Measurements from ENCODE around the gene ACER3. TPM values are rescaled to one million over a fixed set of nuclear protein-coding genes. Genes with fewer than 3 reads are reported as not detected.
A peak's percentile ranks its signal among the peaks of the same experiment; 100 is the strongest.
"Not testable (repeated sequence)": the region's sequence is repeated elsewhere in the genome, so short reads cannot be mapped to it uniquely, and the experiment has no call there.

The ACER3 gene
- total and polyA plus RNA-seq, 4 experiments from 2014 or later = 2.9 to 6.8 (median 5.0) TPM

DNA sequence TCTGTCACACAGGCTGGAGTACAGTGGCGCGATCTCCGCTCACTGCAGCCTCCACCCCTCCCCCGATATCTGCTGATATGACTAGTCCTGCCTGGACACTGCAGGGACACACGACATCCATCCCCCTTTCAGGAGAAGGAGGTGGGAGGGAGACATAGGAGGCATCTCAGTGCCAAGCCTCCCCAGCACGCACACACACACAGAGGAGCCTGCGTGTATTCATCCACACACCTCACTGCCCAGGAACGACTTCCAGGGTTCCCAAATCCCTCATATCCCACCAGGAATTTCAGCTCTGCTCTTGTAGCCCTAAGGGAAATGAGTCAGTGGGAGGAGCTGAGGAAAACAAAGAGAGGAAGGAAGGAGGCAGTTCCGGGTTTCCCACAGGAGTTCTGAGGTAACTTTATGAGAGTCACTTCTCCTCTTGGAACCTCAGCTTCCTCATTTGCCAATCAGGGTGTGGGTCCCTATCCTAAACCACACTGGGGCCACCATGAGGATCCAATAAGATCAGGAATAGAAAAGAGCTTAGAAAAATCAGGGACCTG lies 37.2 kb upstream of the ACER3 start:
- peaks cover 0 to 3% (median 0%) of the 10 kb centered on the region in 8 donors for H3K9me3 Mint-ChIP-seq
- CTCF ChIA-PET (ENCODE audit: partially characterized antibody) = no interaction called here
- H3K4me3 Mint-ChIP-seq = no peak overlapping the region
- no peaks in the 10 kb centered on the region for H3K36me3 ChIP-seq (ENCODE audit: insufficient read depth, low read length)
- H3K27ac Mint-ChIP-seq = peak overlapping the region in 1 of 7 donors; percentile 18
- H3K36me3 Mint-ChIP-seq = no peaks in the 10 kb centered on the region
- intact Hi-C loops (cut with micrococcal nuclease) = no loop called here
- H3K9me3 ChIP-seq (ENCODE audit: control insufficient read depth in 1 of 2, low read length in 2 of 2) = no peaks in the 10 kb centered on the region
- no peak overlapping the region for H3K27ac ChIP-seq (ENCODE audit: low read depth, low read length)
- H3K27me3 Mint-ChIP-seq = peaks cover 0 to 2% of the 10 kb centered on the region in 2 donors
- H3K4me1 ChIP-seq (ENCODE audit: insufficient read depth, low read length) = peaks cover 7% of the 10 kb centered on the region
- no peak for DNase-seq
- POLR2A ChIA-PET (ENCODE audit: partially characterized antibody) = no interaction called here
- H3K4me3 ChIP-seq (ENCODE audit: low read length in 2 of 2) = no peak overlapping the region
- H3K27me3 ChIP-seq (ENCODE audit: insufficient read depth, low read length) = no peaks in the 10 kb centered on the region
- H3K4me1 Mint-ChIP-seq = peaks cover 6 to 9% (median 7%) of the 10 kb centered on the region in 4 donors

GRCh38 chr11:76824083-76824939 lies 36.4 kb upstream of the ACER3 start:
- peaks cover 6 to 9% (median 7%) of the 10 kb centered on the region in 4 donors for H3K4me1 Mint-ChIP-seq
- H3K9me3 Mint-ChIP-seq = peaks cover 0 to 3% (median 0%) of the 10 kb centered on the region in 8 donors
- H3K27me3 Mint-ChIP-seq = peaks cover 0 to 2% of the 10 kb centered on the region in 2 donors
- DNase-seq = no peak
- ChIA-PET CTCF (ENCODE audit: partially characterized antibody) (interaction anchor here (0.7 to 0.9 kb wide), 3 partner anchors 13 to 20 kb away, joined by 3 to 4 read pairs (median 3); no protein-coding TSS in a partner anchor), POLR2A (ENCODE audit: partially characterized antibody) (interaction anchor here (0.6 kb wide), 1 partner anchor 95 kb away, joined by 3 read pairs; no protein-coding TSS in a partner anchor)
- intact Hi-C loops (cut with micrococcal nuclease) = no loop called here
- no peaks in the 10 kb centered on the region for H3K9me3 ChIP-seq (ENCODE audit: control insufficient read depth in 1 of 2, low read length in 2 of 2)
- no peak overlapping the region for H3K4me3 Mint-ChIP-seq
- H3K27ac Mint-ChIP-seq = peak overlapping the region in 1 of 7 donors; percentile 44
- H3K4me3 ChIP-seq (ENCODE audit: low read length in 2 of 2) = no peak overlapping the region
- H3K27me3 ChIP-seq (ENCODE audit: insufficient read depth, low read length) = no peaks in the 10 kb centered on the region
- no peak overlapping the region for H3K27ac ChIP-seq (ENCODE audit: low read depth, low read length)
- no peaks in the 10 kb centered on the region for H3K36me3 ChIP-seq (ENCODE audit: insufficient read depth, low read length)
- H3K4me1 ChIP-seq (ENCODE audit: insufficient read depth, low read length) = peaks cover 7% of the 10 kb centered on the region
- no peaks in the 10 kb centered on the region for H3K36me3 Mint-ChIP-seq

DNA sequence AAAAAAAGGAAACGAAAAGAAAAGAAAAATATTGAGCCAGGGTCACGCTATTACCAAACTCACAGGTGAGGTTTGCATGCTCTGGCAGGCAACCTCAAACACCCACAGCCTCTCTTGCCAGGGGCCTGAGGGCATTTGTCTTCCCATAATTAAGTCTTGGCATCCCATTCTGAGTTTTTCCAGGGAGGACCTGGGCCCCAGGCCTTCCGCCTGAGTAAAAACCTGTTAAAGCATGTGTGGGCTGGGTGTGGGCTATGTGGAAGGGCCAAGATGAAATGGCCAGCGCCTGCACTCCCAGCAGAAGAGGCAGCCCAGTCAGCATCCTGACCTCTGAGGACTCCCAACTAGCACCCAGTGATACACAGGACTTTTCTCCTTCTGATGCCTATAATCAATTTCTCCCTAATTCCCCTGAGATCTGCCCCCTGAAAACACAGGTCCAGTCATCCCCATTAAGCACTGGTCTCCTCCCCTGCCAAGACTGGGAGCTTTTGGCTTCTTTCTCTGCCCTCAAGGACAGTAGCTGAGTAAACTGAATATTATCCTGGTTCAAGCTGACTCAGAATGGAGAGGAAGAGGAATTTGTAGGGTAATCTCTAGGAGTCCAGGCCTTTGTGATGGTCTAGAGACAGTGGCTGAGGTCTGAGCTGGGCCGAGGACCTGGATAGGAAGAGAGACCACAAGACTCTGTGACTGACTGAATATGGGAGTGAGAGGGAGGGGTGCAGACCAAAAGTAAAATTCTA lies 35.6 kb upstream of the ACER3 start:
- no peak overlapping the region for H3K4me3 Mint-ChIP-seq
- POLR2A ChIA-PET (ENCODE audit: partially characterized antibody) = no interaction called here
- CTCF ChIA-PET (ENCODE audit: partially characterized antibody) = interaction anchor here (0.7 to 0.9 kb wide), 3 partner anchors 14 to 19 kb away, joined by 3 to 4 read pairs (median 3); no protein-coding TSS in a partner anchor

GRCh38 chr11:76825726-76826396 lies 34.9 kb upstream of the ACER3 start:
- Mint-ChIP-seq H3K27me3 (peaks cover 1 to 2% of the 10 kb centered on the region in 2 donors), H3K9me3 (peaks cover 0 to 1% (median 0%) of the 10 kb centered on the region in 8 donors), H3K36me3 (no peaks in the 10 kb centered on the region), H3K27ac (no peak overlapping the region), H3K4me3 (no peak overlapping the region), H3K4me1 (peaks cover 6 to 9% (median 7%) of the 10 kb centered on the region in 4 donors)
- no peak overlapping the region for H3K4me3 ChIP-seq (ENCODE audit: low read length in 2 of 2)
- H3K36me3 ChIP-seq (ENCODE audit: insufficient read depth, low read length) = no peaks in the 10 kb centered on the region
- H3K27ac ChIP-seq (ENCODE audit: low read depth, low read length) = no peak overlapping the region
- POLR2A ChIA-PET (ENCODE audit: partially characterized antibody) = no interaction called here
- peaks cover 7% of the 10 kb centered on the region for H3K4me1 ChIP-seq (ENCODE audit: insufficient read depth, low read length)
- no peaks in the 10 kb centered on the region for H3K9me3 ChIP-seq (ENCODE audit: control insufficient read depth in 1 of 2, low read length in 2 of 2)
- intact Hi-C loops (cut with micrococcal nuclease) = no loop called here
- DNase-seq = no peak
- CTCF ChIA-PET (ENCODE audit: partially characterized antibody) = no interaction called here
- H3K27me3 ChIP-seq (ENCODE audit: insufficient read depth, low read length) = no peaks in the 10 kb centered on the region

More for the DNA sequence above, 35.6 kb upstream of the ACER3 start:
- Histone ChIP-seq H3K36me3 (ENCODE audit: insufficient read depth, low read length) (no peaks in the 10 kb centered on the region), H3K4me3 (ENCODE audit: low read length in 2 of 2) (no peak overlapping the region), H3K27me3 (ENCODE audit: insufficient read depth, low read length) (no peaks in the 10 kb centered on the region), H3K4me1 (ENCODE audit: insufficient read depth, low read length) (peaks cover 7% of the 10 kb centered on the region), H3K9me3 (ENCODE audit: control insufficient read depth in 1 of 2, low read length in 2 of 2) (no peaks in the 10 kb centered on the region), H3K27ac (ENCODE audit: low read depth, low read length) (no peak overlapping the region)
- Mint-ChIP-seq H3K9me3 (peaks cover 0 to 3% (median 0%) of the 10 kb centered on the region in 8 donors), H3K4me1 (peaks cover 6 to 9% (median 7%) of the 10 kb centered on the region in 4 donors), H3K27me3 (no peaks in the 10 kb centered on the region), H3K27ac (peak overlapping the region in 1 of 7 donors; percentile 44), H3K36me3 (no peaks in the 10 kb centered on the region)
- DNase-seq = no peak
- intact Hi-C loops (cut with micrococcal nuclease) = no loop called here

DNA sequence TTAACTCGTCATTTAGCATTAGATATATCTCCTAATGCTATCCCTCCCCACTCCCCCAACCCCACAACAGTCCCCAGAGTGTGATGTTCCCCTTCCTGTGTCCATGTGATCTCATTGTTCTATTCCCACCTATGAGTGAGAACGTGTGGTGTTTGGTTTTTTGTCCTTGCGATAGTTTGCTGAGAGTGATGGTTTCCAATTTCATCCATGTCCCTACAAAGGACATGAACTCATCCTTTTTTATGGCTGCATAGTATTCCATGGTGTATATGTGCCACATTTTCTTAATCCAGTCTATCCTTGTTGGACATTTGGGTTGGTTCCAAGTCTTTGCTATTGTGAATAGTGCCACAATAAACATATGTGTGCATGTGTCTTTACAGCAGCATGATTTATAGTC lies 34.2 kb upstream of the ACER3 start:
- H3K9me3 Mint-ChIP-seq; H3K36me3 ChIP-seq (ENCODE audit: insufficient read depth, low read length); H3K27me3 Mint-ChIP-seq; POLR2A ChIA-PET (ENCODE audit: partially characterized antibody); H3K4me3 Mint-ChIP-seq; H3K27ac Mint-ChIP-seq; DNase-seq; H3K27ac ChIP-seq (ENCODE audit: low read depth, low read length); CTCF ChIA-PET (ENCODE audit: partially characterized antibody); H3K27me3 ChIP-seq (ENCODE audit: insufficient read depth, low read length); H3K4me1 Mint-ChIP-seq; H3K4me1 ChIP-seq (ENCODE audit: insufficient read depth, low read length); H3K36me3 Mint-ChIP-seq; H3K9me3 ChIP-seq (ENCODE audit: control insufficient read depth in 1 of 2, low read length in 2 of 2); H3K4me3 ChIP-seq (ENCODE audit: low read length in 2 of 2); intact Hi-C loops (cut with micrococcal nuclease): not testable (repeated sequence)

DNA sequence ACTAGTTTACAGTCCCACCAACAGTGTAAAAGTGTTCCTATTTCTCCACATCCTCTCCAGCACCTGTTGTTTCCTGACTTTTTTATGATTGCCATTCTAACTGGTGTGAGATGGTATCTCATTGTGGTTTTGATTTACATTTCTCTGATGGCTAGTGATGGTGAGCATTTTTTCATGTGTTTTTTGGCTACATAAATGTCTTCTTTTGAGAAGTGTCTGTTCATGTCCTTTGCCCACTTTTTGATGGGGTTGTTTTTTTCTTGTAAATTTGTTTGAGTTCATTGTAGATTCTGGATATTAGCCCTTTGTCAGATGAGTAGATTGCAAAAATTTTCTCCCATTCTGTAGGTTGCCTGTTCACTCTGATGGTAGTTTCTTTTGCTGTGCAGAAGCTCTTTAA lies 33.7 kb upstream of the ACER3 start:
- CTCF ChIA-PET (ENCODE audit: partially characterized antibody); H3K27ac ChIP-seq (ENCODE audit: low read depth, low read length); H3K4me1 Mint-ChIP-seq; H3K27me3 ChIP-seq (ENCODE audit: insufficient read depth, low read length); H3K4me3 ChIP-seq (ENCODE audit: low read length in 2 of 2); DNase-seq; H3K27ac Mint-ChIP-seq; intact Hi-C loops (cut with micrococcal nuclease); H3K4me3 Mint-ChIP-seq; H3K27me3 Mint-ChIP-seq; H3K36me3 Mint-ChIP-seq; POLR2A ChIA-PET (ENCODE audit: partially characterized antibody); H3K9me3 ChIP-seq (ENCODE audit: control insufficient read depth in 1 of 2, low read length in 2 of 2); H3K36me3 ChIP-seq (ENCODE audit: insufficient read depth, low read length); H3K9me3 Mint-ChIP-seq; H3K4me1 ChIP-seq (ENCODE audit: insufficient read depth, low read length): not testable (repeated sequence)

Data from CD4-positive, alpha-beta memory T cell (primary cell).